ENCODE data around the gene MCCC1. TPM values are rescaled to one million over a fixed set of nuclear protein-coding genes. Genes with fewer than 3 reads are reported as not detected.

MCCC1 gene
- total RNA-seq, 1 donor = 23.7 TPM

GRCh38 chr3:182969277-182969676 is 130.0 kb downstream of the MCCC1 start:
- no peak for TF ChIP-seq CTCF (IDR thresholded peaks at IDR 0.05; ENCODE audit: insufficient read depth, low read length)
- H3K4me3 ChIP-seq (ENCODE audit: low read depth, low read length) = no peak overlapping the region
- DNase-seq (ENCODE audit: low read depth) = peak; percentile 74

- H3K4me3 ChIP-seq (ENCODE audit: low read depth, low read length) = no peak overlapping the region
- no peak for DNase-seq (ENCODE audit: low read depth)
- TF ChIP-seq CTCF (IDR thresholded peaks at IDR 0.05; ENCODE audit: insufficient read depth, low read length) = no peak
Measured at GRCh38 chr3:182967218-182968204, 131.8 kb downstream of the MCCC1 start.

GRCh38 chr3:182965861-182966366 is 133.4 kb downstream of the MCCC1 start:
- DNase-seq (ENCODE audit: low read depth) = no peak

More at GRCh38 chr3:182965861-182966366, 133.4 kb downstream of the MCCC1 start:
- no peak for TF ChIP-seq CTCF (IDR thresholded peaks at IDR 0.05; ENCODE audit: insufficient read depth, low read length)
- no peak overlapping the region for H3K4me3 ChIP-seq (ENCODE audit: low read depth, low read length)

Other genes starting within 250 kb of the MCCC1 start
- gene DCUN1D1, start 119.0 kb downstream of the MCCC1 start, total RNA-seq (ENCODE audit: low replicate concordance) = 33.8 and 49.5 TPM in 2 replicates
- 0.08 and 0.36 TPM in 2 replicates for gene LAMP3, start 63.2 kb upstream of the MCCC1 start, total RNA-seq (ENCODE audit: low replicate concordance)
- 4.7 and 10.4 TPM in 2 replicates for gene B3GNT5, start 153.8 kb upstream of the MCCC1 start, total RNA-seq (ENCODE audit: low replicate concordance)